Thyroid gland (tissue), 4 donors: ENCODE measurements around the gene CAPSL.

Experiments used
- CTCF ChIP-seq, 6 experiments: fragments of 200-600 bp in 3 of 6; fragments of 450-650 bp in 3 of 6; sonication (generic) in 3 of 6; IDR thresholded peaks; one replicate each; pipeline ENCODE4 v1.5.1; 2016 to 2019; ENCODE audit warnings: antibody characterized with exemption in 6 of 6, mild to moderate bottlenecking in 2 of 6, inconsistent platforms in 1 of 6, moderate library complexity in 1 of 6
- POLR2A ChIP-seq, 2 donors: fragments of 450-650 bp; IDR thresholded peaks; one replicate each; pipeline ENCODE4 v1.6.1; 2017; ENCODE audit warnings: antibody characterized with exemption in 2 of 2, mild to moderate bottlenecking in 2 of 2, moderate library complexity in 1 of 2

- no peak for TF ChIP-seq CTCF (IDR thresholded peaks at IDR 0.05)
- no peak for TF ChIP-seq POLR2A (IDR thresholded peaks at IDR 0.05)
Observed at GRCh38 chr5:35924122-35924949, 14.1 kb downstream of the CAPSL start.
